ENCODE results near the gene KLF3.

Gene KLF3

DNA sequence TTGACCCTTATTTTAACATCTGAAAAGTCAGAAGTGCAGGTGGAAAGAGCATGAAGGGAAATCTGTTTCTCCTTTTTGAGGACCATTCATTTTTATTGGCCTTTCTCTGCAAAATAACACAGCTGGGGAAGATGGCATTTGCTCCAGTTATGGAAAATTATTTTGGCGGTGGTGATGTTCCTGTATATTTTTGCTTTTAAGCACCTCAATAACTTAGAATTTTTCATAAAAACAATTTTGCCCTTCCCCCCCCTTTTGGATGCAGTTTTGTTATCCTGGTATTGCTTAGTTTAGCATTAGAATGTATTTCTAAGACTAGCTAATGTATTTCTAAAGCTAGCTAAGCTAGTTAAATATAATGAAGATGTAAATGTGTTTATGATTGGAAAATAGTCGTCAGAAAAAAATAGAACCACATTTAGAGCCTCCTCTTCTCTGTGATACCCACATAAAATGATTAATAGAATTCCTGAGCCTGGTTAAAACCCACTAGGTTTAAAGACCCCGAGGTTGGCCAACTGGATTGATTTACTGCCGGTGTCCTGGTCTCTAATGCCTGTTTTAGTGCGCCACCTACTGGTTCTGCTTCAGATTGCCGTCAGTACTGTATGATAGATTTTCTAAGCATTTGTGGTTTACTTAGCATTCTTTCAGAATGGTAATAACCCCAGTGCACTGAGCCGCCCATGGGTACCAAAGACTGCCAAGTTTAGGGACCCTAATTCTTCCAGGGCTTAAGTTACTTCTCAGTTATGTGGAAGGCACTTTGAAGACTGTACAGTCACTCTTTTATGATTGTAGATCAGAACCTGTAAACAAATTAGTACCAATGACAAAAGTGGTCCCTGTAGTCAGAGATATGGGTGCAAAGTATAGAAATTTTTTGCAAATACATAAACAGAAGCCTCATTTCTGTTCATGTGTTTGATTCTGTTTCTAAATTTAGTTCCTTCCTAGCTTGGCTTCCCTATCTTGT, 11.4 kb downstream of the KLF3 start:
- TF ChIP-seq, protein P1, sequence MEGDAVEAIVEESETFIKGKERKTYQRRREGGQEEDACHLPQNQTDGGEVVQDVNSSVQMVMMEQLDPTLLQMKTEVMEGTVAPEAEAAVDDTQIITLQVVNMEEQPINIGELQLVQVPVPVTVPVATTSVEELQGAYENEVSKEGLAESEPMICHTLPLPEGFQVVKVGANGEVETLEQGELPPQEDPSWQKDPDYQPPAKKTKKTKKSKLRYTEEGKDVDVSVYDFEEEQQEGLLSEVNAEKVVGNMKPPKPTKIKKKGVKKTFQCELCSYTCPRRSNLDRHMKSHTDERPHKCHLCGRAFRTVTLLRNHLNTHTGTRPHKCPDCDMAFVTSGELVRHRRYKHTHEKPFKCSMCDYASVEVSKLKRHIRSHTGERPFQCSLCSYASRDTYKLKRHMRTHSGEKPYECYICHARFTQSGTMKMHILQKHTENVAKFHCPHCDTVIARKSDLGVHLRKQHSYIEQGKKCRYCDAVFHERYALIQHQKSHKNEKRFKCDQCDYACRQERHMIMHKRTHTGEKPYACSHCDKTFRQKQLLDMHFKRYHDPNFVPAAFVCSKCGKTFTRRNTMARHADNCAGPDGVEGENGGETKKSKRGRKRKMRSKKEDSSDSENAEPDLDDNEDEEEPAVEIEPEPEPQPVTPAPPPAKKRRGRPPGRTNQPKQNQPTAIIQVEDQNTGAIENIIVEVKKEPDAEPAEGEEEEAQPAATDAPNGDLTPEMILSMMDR (IDR thresholded peaks at IDR 0.05; ENCODE audit: low read depth, low read length, missing control alignments): peak; percentile 87
- H3K4me3 ChIP-seq (ENCODE audit: low read depth, low read length): no peak overlapping the region
- in situ Hi-C loops (cut with HindIII; ENCODE audit: low sequenced_read_pairs): no loop called here
- DNase-seq (ENCODE audit: low read depth): peak; percentile 86

DNA sequence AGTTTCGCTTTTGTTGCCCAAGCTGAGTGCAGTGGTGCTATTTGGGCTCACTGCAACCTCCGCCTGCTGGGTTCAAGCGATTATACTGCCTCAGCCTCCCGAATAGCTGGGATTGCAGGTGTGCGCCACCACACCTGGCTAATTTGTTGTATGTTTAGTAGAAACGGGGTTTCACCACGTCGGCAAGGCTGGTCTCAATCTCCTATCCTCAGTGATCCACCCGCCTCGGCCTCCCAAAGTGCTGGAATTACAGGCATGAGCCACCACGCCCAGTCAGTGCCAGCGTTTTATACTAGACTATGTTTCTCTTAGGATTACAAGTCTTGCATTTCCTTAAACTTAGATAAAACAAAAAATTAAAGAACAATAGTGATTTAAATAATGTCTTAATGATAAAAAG, 13.0 kb downstream of the KLF3 start:
- no peak for DNase-seq (ENCODE audit: low read depth)
- in situ Hi-C loops (cut with HindIII; ENCODE audit: low sequenced_read_pairs): no loop called here
- H3K4me3 ChIP-seq (ENCODE audit: low read depth, low read length): no peak overlapping the region
- TF ChIP-seq, protein P1 (IDR thresholded peaks at IDR 0.05; ENCODE audit: low read depth, low read length, missing control alignments): no peak

DNA sequence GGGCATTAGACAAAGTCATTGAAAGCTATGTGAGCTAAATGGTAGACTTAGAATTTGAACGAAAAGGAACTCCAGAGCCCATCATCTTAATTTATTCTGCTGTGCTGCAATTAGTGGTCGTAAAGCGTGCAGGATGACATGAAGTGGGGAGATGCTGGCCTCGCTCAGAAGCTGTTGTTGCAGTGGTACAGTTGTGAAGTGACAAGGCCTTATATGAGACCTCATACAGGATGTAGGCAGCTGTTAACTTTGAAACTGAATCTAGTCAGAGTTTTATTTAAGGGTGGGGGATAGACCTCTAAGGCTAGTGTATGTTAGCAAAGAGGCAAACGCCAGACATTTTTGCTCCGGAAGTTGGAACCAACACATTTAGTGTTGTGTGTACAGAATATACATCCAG, 13.4 kb downstream of the KLF3 start:
- in situ Hi-C loops (cut with HindIII; ENCODE audit: low sequenced_read_pairs): no loop called here
- TF ChIP-seq, protein P1 (IDR thresholded peaks at IDR 0.05; ENCODE audit: low read depth, low read length, missing control alignments): no peak

DNA sequence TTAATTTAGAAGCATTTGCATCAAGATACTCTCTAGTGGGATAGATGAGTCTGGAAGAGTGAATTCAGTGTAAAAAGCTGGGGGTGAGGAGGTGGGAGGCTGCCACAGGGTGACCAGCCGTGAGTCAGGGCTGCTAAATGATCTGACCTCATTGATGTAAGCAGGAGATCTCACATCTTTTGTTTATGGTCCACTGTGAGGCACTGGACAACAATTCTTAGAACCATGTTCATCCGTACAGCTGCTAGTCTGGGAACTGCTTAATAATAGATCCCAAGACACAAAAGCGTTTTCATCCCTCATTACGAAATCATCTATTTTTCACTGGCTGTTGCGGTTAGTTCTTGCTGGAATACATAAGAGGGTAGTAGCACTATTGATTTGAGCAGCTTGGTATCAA, 14.1 kb downstream of the KLF3 start:
- peak; percentile 92 for DNase-seq (ENCODE audit: low read depth)
- in situ Hi-C loops (cut with HindIII; ENCODE audit: low sequenced_read_pairs): no loop called here
- TF ChIP-seq, protein P1 (IDR thresholded peaks at IDR 0.05; ENCODE audit: low read depth, low read length, missing control alignments): no peak
- no peak overlapping the region for H3K4me3 ChIP-seq (ENCODE audit: low read depth, low read length)

More for the DNA sequence above, 13.4 kb downstream of the KLF3 start:
- DNase-seq (ENCODE audit: low read depth): no peak
- H3K4me3 ChIP-seq (ENCODE audit: low read depth, low read length): no peak overlapping the region

DNA sequence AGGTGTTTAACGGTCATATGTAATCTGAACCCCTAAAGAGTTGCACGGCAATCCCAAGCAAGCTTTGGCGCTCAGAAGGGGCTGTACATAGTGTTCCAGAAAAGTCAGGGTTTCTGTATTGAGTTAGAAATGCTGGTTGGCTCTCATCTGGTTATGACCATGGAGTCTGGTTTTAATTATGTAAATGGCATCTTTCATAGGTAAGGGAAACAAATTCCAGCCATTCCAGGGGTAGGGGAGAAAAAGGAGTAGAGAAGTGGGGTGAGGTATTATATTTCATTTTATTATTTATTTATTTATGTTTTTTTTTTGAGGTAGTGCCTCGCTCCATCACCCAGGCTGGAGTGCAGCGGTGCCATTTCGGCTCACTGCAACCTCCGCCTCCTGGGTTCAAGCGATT, 15.9 kb downstream of the KLF3 start:
- in situ Hi-C loops (cut with HindIII; ENCODE audit: low sequenced_read_pairs): no loop called here
- no peak overlapping the region for H3K4me3 ChIP-seq (ENCODE audit: low read depth, low read length)
- DNase-seq (ENCODE audit: low read depth): no peak
- TF ChIP-seq, protein P1 (IDR thresholded peaks at IDR 0.05; ENCODE audit: low read depth, low read length, missing control alignments): no peak

DNA sequence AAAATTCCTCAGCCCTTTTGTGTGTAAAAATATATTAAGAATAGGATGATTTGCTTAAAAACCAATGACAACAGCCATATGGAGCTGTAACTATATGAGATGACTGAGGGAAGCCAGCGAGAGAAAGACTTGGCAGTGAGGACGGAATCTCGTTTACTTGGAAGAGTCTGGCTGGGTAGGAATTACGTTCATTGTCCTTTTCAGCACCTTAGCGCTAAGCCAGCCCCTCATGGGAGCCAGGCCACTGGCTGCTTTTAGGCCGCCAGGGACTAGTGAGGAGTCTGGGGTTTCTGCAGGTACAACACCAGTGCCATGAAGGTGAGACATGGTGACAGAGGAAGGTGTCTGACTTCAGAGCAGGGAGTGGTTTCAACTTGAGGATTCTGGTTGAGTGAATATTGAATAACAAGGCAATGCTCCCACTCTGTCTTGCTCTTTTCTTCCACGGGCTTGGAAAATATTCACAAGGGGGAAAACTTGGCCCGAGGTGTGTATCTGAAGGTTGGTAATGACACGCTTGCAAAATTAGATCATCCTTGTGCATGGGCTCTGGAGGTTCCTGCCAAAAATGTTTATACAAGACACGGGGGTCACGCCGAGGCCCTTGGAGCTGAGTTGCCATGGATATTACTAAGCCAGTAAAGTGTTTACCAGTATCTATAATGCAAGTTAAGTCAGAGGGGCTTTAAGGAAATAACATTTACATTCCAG, 17.4 kb downstream of the KLF3 start:
- peak; percentile 80 for DNase-seq (ENCODE audit: low read depth)
- TF ChIP-seq, protein P1 (IDR thresholded peaks at IDR 0.05; ENCODE audit: low read depth, low read length, missing control alignments): no peak
- in situ Hi-C loops (cut with HindIII; ENCODE audit: low sequenced_read_pairs): no loop called here
- H3K4me3 ChIP-seq (ENCODE audit: low read depth, low read length): no peak overlapping the region
